ENCODE results near the gene IGSF11.
"Not testable (repeated sequence)": the region's sequence is repeated elsewhere in the genome, so short reads cannot be mapped to it uniquely, and the experiment has no call there.

Gene IGSF11

DNA sequence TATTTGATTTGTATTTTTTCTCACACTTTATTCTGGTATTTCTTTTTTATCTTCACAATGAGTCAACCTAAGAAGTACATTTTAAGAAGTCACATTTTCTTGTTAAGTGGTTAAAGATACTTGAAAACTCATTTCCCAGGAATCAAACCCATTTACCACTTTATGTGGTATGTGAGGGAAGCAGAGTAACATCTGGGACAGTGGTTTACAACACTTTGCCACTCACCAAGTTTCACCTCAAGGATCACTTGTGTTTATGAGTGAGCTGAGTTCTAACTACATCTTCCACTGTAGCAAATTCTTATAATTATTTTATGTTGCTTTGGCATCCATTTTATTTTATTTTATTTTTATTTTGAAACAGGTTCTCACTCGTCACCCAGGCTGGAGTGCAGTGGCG, 53.8 kb downstream of the IGSF11 start:
- H3K4me3 ChIP-seq (ENCODE audit: low read depth, low read length) = no peak overlapping the region
- TF ChIP-seq CTCF (IDR thresholded peaks at IDR 0.05; ENCODE audit: borderline replicate concordance, insufficient read depth, low read depth, low read length) = no peak

GRCh38 chr3:118978393-118978758, 56.3 kb downstream of the IGSF11 start:
- TF ChIP-seq CTCF (IDR thresholded peaks at IDR 0.05; ENCODE audit: borderline replicate concordance, insufficient read depth, low read depth, low read length) = no peak
- H3K4me3 ChIP-seq (ENCODE audit: low read depth, low read length) = no peak overlapping the region

GRCh38 chr3:118977671-118978392, 56.8 kb downstream of the IGSF11 start:
- H3K4me3 ChIP-seq (ENCODE audit: low read depth, low read length) = no peak overlapping the region
- no peak for TF ChIP-seq CTCF (IDR thresholded peaks at IDR 0.05; ENCODE audit: borderline replicate concordance, insufficient read depth, low read depth, low read length)

GRCh38 chr3:118977118-118977517, 57.5 kb downstream of the IGSF11 start:
- TF ChIP-seq CTCF (IDR thresholded peaks at IDR 0.05; ENCODE audit: borderline replicate concordance, insufficient read depth, low read depth, low read length) = no peak
- H3K4me3 ChIP-seq (ENCODE audit: low read depth, low read length) = no peak overlapping the region

DNA sequence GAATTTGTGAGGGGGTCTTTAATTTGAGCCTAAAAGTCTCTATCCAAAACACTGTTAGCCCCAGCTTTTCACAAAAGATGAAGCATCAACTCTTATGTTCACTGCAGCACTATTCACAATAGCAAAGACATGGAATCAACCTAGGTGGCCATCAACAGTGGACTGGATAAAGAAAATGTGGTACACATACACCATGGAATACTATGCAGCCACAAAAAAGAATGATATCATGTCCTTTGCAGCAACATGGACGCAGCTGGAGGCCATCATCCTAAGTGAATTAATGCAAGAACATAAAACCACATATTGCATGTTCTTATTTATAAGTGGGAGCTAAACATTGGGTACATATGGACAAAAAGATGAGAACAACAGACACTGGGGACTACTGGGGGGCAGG, 59.2 kb downstream of the IGSF11 start:
- H3K4me3 ChIP-seq (ENCODE audit: low read depth, low read length) = not testable (repeated sequence)

DNA sequence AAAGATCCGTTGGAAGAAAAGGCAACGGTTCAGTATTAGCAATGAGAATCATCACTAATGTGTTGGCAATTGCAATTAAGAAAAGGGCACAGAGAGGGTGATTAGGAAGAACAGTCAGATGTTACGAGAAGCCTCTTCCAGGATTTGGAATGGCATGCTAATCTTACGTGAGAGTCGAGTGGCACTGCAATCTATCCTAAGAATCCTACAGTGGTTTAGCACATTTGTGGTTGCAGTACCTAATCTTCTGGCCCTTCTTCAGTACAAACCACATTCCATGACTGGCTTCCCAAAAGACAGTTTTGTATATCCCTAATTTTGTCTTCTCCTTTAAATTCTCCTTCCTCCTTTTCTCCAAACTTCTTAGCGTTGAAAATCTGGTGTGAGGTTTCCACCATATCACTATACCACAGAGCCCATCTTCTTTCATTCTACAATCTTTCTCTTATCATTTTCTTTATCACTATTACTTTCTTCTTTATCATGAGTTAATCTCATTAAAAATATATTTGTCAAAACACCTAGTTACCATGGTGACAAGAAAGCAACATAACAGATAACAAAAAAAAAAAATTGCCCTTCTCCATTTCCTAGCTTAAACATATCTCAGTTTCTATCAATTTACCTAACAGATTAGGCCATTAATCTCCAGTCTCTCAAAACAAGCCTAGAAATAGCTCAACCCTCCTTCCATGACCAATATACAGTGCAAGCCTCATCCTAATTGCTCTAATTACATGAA, 60.1 kb downstream of the IGSF11 start:
- H3K4me3 ChIP-seq (ENCODE audit: low read depth, low read length) = no peak overlapping the region
- TF ChIP-seq CTCF (IDR thresholded peaks at IDR 0.05; ENCODE audit: borderline replicate concordance, insufficient read depth, low read depth, low read length) = no peak

DNA sequence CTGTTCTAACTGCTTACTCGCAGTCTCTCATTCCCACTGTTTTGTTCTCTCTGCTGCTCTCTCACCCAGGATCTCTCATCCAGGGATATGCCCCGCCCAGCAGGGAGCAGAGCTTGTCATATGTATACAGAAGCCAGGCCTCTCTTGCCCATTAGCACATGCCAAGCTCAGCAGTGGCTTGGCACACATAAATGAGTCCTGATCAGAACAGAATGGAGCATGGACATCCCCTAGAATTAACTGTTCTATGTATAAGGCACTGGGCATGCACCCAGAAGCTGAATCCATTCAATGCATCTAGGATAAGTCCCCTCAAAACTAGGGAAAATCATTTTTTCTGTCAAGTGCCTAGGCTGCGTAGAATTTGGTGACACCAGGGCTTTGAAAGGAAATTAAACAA, 61.6 kb downstream of the IGSF11 start:
- no peak for TF ChIP-seq CTCF (IDR thresholded peaks at IDR 0.05; ENCODE audit: borderline replicate concordance, insufficient read depth, low read depth, low read length)
- H3K4me3 ChIP-seq (ENCODE audit: low read depth, low read length) = no peak overlapping the region
